Stimulated activated naive CD8-positive, alpha-beta T cell treated with anti-CD3 and anti-CD28 coated beads, Interleukin-15, Interleukin-2, amounts not matched to agents 100 ng/mL and 50 ng/mL, for 24 hours (primary cell): ENCODE data around the gene DCST1.
A peak's percentile ranks its signal among the peaks of the same experiment; 100 is the strongest.

ENCODE experiments used
- H3K27ac Mint-ChIP-seq: one replicate; pipeline ENCODE4 v1.8.0; 2021; ENCODE audit warnings: mild to moderate bottlenecking, mixed read lengths
- H3K27me3 Mint-ChIP-seq: one replicate; pipeline ENCODE4 v1.8.0; 2021; ENCODE audit warnings: mixed read lengths
- H3K36me3 Mint-ChIP-seq: one replicate; pipeline ENCODE4 v1.8.0; 2021; ENCODE audit warnings: low read depth, mixed read lengths
- H3K4me1 Mint-ChIP-seq: one replicate; pipeline ENCODE4 v1.8.0; 2021; ENCODE audit warnings: low read depth, mixed read lengths
- H3K4me3 Mint-ChIP-seq: one replicate; pipeline ENCODE4 v1.8.0; 2021; ENCODE audit warnings: mild to moderate bottlenecking, mixed read lengths
- H3K9me3 Mint-ChIP-seq: one replicate; pipeline ENCODE4 v1.8.0; 2021; ENCODE audit warnings: mixed read lengths

The DCST1 gene

DNA sequence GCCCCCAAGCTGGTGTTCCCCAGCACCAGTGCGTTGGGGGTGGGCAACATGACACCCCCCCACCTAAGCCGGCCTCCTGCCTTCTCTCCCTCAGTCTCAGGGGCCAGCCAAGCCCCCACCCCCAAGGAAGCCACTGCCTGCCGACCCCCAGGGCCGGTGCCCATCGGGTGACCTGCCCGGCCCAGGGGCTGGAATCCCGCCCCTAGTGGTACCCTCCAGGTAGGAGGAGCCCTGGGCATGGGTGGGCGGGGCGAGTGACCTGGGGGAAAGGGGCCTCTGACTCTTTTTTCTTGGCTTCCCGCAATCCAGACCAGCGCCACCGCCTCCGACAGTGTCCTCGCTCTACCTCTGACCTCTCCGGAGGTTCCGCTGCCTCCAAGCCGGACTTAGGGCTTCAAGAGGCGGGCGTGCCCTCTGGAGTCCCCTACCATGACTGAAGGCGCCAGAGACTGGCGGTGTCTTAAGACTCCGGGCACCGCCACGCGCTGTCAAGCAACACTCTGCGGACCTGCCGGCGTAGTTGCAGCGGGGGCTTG, 28.6 kb downstream of the DCST1 start:
- no peaks in the 10 kb centered on the region for H3K9me3 Mint-ChIP-seq
- peaks cover 30% of the 10 kb centered on the region for H3K4me1 Mint-ChIP-seq
- no peak overlapping the region for H3K4me3 Mint-ChIP-seq
- H3K36me3 Mint-ChIP-seq = peaks cover 13% of the 10 kb centered on the region
- no peaks in the 10 kb centered on the region for H3K27me3 Mint-ChIP-seq
- no peak overlapping the region for H3K27ac Mint-ChIP-seq

DNA sequence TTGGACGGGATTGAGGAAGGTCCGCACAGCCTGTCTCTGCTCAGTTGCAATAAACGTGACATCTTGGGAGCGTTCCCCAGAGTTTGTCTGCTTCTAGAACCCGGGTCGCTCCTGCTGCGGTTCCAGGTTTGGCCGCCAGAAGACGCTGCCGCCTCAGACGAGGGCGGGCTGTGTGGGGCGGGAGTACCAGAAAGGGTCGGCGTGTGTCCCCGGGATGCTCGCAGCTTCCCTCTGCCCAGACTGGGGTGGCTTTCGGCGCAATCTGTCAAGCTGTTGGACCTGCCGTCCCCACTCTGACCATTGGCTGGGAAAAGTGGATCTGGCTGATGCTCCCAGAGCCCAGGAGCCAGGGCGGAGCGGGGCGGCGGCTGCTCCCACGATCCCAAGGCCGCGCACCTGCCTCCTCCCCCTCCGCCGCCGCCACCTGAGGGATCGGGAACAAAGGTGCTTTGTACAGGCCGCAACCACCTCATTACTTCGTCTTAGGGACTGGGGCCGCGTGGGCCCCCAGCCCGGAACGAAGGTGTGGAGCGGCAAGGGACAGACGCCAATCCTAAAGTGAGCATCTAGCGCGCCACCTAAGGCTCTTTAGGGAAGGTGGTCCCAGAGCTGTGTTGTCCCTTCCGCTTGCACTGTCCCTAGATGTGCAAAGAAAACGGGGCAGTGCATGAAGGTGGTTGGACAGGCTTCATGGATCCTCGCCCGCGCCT, 29.2 kb downstream of the DCST1 start:
- Mint-ChIP-seq H3K9me3 (no peaks in the 10 kb centered on the region), H3K4me1 (peaks cover 30% of the 10 kb centered on the region), H3K4me3 (peak overlapping the region; percentile 77), H3K27me3 (no peaks in the 10 kb centered on the region), H3K36me3 (peaks cover 13% of the 10 kb centered on the region), H3K27ac (peak overlapping the region; percentile 32)

DNA sequence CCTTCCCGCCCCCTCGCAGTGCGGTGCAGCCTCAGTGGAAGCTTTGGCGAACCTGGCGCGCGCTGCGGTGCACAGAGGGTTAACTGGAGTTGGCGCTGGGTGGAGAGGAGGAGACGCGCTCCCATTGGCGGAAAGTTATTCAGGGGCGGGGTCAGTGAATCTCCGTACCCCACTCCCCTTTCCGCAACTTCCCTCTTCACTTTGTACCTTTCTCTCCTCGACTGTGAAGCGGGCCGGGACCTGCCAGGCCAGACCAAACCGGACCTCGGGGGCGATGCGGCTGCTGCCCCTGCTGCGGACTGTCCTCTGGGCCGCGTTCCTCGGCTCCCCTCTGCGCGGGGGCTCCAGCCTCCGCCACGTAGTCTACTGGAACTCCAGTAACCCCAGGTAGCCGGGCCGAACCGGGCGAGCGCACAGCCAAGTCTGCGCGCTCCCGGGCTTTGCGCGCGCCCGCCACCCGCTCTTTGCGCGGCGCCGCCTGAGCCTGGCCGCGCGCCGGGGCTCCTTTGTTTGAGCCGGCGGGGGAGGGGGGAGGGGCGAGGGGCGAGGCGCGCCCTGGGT, 30.0 kb downstream of the DCST1 start, which contains the start of gene EFNA4:
EFNA4 (plus strand) TSS at position 191 of the 561 bp plus-strand sequence; CDS start at position 275, 84 bp downstream.
- H3K27me3 Mint-ChIP-seq = no peaks in the 10 kb centered on the region
- H3K36me3 Mint-ChIP-seq = peaks cover 7% of the 10 kb centered on the region
- no peaks in the 10 kb centered on the region for H3K9me3 Mint-ChIP-seq
- peak within 1 kb of the TSS; percentile 32 for H3K27ac Mint-ChIP-seq
- peak within 1 kb of the TSS; percentile 79 for H3K4me3 Mint-ChIP-seq
- H3K4me1 Mint-ChIP-seq = peaks cover 30% of the 10 kb centered on the region

DNA sequence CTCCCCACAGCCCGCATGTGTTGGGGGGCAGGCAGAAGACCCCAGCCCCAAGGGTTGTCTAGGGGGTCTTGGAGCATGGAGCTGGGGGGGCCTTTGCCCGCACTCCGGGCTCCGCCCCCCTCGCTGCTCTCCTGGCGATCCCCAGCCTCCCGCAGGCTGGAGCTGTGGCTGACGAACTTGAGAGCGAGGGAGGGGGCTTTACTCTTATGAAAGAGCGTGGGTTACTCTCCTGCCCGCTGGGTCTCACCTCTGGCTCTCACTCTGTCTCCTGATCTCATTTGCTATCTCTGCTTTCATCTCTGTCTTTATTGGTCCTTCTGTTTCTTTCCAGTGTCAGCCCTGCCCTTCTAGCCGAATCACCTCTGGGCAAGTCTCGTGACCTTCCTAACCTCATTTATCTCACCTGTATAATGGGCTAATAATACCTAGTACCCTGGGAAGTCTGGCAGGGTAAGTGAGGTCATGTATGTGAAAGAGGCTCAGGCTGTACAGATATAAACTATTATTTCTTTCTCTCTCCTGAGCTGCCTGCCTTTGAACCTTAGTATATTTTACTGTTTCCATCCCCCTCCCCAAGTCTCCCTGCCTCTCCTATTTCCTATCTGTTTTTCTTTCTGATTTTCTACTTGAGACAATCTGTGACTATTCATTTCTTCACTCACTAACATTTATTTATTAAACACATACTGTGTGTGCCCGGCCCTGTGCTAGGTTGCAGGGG, 30.6 kb downstream of the DCST1 start:
- H3K27ac Mint-ChIP-seq = no peak overlapping the region
- H3K4me3 Mint-ChIP-seq = peak overlapping the region; percentile 79
- peaks cover 30% of the 10 kb centered on the region for H3K4me1 Mint-ChIP-seq
- no peaks in the 10 kb centered on the region for H3K9me3 Mint-ChIP-seq
- peaks cover 5% of the 10 kb centered on the region for H3K36me3 Mint-ChIP-seq
- no peaks in the 10 kb centered on the region for H3K27me3 Mint-ChIP-seq

DNA sequence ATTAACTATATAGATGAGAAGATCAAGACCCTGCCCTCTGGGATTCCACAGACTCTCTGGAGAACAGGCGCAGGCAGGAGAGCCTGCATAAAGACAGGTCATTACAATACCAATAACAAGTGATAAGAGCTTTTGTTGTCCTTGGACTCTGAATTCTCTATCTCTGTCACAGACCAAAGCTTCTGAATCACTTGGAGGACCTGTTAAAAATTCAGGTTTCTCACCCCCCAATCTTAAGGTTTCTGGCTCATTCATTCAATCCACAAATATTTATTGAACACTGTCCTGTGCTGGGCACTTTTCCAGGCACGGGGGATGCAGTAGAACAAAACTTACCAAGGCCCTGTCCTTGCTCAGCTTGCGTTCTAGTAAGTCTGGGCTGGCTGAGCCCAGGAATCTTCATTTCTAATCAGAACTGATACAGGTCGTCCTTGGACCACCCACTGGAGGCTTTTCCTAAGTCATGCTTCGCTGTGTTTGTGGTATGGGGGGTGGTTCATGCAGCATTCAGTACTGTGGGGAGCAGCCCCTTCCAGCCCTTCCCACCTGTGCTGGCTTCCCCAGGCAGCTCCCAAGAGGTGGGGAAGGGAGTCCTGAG, 31.3 kb downstream of the DCST1 start:
- H3K36me3 Mint-ChIP-seq = peaks cover 5% of the 10 kb centered on the region
- H3K27ac Mint-ChIP-seq = no peak overlapping the region
- no peaks in the 10 kb centered on the region for H3K27me3 Mint-ChIP-seq
- H3K9me3 Mint-ChIP-seq = no peaks in the 10 kb centered on the region
- peaks cover 30% of the 10 kb centered on the region for H3K4me1 Mint-ChIP-seq
- H3K4me3 Mint-ChIP-seq = peak overlapping the region; percentile 79

DNA sequence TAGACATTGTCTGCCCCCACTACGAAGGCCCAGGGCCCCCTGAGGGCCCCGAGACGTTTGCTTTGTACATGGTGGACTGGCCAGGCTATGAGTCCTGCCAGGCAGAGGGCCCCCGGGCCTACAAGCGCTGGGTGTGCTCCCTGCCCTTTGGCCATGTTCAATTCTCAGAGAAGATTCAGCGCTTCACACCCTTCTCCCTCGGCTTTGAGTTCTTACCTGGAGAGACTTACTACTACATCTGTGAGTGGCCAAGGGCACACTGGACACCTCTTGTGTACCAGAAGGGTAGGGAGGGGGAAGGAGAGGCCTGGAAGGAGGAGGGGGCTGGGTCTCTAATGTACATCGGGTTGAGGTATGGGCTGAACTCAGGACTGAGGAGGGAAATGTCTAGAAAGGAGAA, 33.2 kb downstream of the DCST1 start:
- H3K4me1 Mint-ChIP-seq = peaks cover 37% of the 10 kb centered on the region

DNA sequence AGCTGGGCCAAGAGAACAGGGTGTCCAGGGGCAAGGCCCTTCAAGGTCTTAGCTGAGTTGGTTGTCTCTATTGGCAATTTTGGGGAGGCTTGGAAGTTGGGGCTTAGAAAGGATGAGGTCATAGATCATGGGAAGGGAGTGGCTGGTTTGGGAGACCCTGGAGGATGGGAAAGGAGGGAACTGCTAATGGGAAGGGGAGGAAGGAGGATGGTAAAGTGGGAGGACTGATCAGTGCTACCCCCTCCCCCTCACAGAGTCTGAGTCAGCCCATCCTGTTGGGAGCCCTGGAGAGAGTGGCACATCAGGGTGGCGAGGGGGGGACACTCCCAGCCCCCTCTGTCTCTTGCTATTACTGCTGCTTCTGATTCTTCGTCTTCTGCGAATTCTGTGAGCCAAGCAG, 35.0 kb downstream of the DCST1 start:
- Mint-ChIP-seq H3K36me3 (no peaks in the 10 kb centered on the region), H3K27ac (no peak overlapping the region), H3K27me3 (no peaks in the 10 kb centered on the region), H3K4me3 (no peak overlapping the region), H3K9me3 (no peaks in the 10 kb centered on the region), H3K4me1 (peaks cover 23% of the 10 kb centered on the region)

More for the DNA sequence above, 33.2 kb downstream of the DCST1 start:
- no peak overlapping the region for H3K4me3 Mint-ChIP-seq
- no peak overlapping the region for H3K27ac Mint-ChIP-seq
- H3K36me3 Mint-ChIP-seq = no peaks in the 10 kb centered on the region
- H3K27me3 Mint-ChIP-seq = no peaks in the 10 kb centered on the region
- no peaks in the 10 kb centered on the region for H3K9me3 Mint-ChIP-seq

DNA sequence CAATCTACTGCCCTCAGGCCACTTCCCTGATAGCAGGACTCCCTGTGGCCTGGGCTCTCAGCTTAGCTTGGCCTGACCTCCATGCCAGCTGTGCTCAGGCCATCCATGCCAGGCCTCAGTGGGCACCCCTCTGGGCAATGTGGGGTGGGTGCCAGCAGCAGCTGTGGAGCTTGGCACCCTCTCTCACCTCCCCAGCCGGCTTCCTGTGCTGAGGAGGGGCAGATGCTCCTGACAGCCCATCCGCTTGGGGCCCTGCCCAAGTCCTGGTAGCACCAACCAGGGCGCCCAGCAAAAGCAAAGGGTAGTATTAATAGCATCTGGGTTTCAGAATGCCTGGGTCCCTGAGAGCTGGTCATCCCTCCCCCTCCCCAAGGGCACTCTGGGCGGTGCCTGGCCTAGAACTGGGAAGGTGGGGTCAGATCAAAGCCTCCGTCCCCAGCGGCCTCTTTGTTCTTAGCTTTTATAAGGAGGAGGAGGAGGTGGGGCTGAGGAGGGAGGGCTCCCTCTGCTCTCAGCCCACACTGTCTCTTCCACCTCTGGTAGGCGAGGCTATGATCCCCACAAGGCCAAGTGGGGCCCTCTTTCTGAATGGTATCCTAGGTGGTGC, 36.0 kb downstream of the DCST1 start:
- H3K4me1 Mint-ChIP-seq = peaks cover 21% of the 10 kb centered on the region
- H3K9me3 Mint-ChIP-seq = no peaks in the 10 kb centered on the region
- no peaks in the 10 kb centered on the region for H3K27me3 Mint-ChIP-seq
- H3K27ac Mint-ChIP-seq = no peak overlapping the region
- no peak overlapping the region for H3K4me3 Mint-ChIP-seq
- no peaks in the 10 kb centered on the region for H3K36me3 Mint-ChIP-seq

DNA sequence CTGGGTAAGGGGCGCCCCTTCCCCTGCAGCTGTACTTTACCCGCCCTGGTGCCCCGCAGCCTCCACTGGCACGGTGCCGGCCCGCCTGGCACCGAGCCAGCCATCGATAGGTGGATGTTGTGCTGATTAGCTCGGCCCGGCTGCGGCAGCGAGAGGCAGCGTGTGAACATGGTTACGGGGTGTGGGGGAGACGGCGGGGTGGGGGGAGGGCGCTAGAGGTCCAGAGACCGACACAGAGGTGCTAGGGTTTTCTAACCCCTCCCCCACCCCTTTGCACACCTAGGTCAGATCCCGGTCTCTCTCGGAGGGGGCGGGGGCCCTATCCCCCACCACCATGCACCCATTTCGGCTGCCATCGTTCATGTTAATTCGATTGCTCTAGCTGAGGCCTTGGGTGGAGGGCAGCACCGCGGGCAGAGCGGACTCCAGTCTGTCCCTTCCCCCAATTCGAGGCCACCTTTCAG, 36.6 kb downstream of the DCST1 start:
- peak overlapping the region; percentile 39 for H3K4me3 Mint-ChIP-seq
- H3K27me3 Mint-ChIP-seq = no peaks in the 10 kb centered on the region

DNA sequence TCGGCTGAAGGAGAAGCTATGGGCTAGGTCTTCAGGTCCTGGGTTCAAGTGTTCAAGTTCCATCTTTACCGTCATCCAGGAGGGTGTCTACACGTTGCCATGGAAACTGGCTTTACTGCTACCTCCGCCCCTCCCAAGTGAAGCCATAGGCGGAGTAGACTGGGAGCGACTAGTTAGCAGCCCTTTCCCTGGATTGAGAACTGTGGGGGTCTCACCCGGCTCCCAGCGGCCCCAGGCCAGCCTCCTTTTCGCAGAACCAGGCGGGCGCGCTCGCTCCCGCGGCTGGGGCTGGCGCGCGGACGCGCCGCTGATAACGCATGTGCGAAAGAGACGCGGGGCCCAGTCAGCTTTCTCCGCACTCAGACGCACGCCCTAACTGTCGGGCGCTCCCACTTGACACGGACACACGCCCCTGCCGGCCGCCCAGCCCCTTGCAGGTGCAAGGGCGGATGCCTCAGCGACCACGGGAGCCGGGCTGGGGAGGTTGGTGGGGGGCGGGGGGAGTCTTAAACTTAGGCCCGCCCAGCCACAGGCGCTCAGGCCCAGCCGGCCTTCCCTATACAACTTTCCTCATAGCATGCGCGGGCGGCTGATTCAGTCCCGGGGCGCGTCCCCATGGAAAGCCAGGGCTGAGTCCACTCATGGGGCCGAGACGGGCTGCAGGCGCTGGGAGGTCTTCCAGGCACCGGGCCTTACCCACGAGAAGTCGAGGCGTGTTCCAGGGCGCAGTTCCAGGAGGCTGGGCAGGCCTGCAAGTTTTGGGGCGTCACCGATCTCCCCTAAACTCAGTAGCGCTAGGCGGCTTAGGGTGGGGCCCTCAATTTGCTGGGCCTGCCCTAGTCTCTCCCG, 37.3 kb downstream of the DCST1 start:
- Mint-ChIP-seq H3K27me3 (no peaks in the 10 kb centered on the region), H3K4me1 (peaks cover 17% of the 10 kb centered on the region), H3K27ac (no peak overlapping the region)

More for the DNA sequence above, 36.6 kb downstream of the DCST1 start:
- peaks cover 17% of the 10 kb centered on the region for H3K4me1 Mint-ChIP-seq
- H3K27ac Mint-ChIP-seq = no peak overlapping the region
- no peaks in the 10 kb centered on the region for H3K36me3 Mint-ChIP-seq
- H3K9me3 Mint-ChIP-seq = no peaks in the 10 kb centered on the region

DNA sequence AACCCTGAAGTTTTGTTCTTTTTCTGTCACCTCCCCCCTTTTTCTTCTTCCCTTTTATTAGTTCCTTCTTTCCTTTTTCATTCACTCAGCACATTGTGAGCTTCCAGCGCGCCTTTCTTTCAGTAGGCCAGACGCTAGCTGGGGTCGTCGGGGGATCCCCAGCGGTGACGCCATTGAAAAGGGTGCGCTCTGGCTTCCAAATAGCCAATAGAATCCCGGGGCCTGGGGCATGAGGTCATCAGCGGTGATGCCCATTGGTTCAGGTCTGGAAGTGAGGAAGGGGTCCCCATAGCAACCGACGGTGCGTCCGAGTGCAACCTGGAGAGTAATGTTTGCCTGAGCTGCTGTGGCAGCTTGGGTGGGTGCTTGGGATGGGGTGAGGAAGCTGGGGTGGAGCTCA, 38.1 kb downstream of the DCST1 start:
- peak overlapping the region; percentile 20 for H3K4me3 Mint-ChIP-seq
- peaks cover 17% of the 10 kb centered on the region for H3K4me1 Mint-ChIP-seq
- H3K36me3 Mint-ChIP-seq = no peaks in the 10 kb centered on the region
- no peaks in the 10 kb centered on the region for H3K27me3 Mint-ChIP-seq
- H3K27ac Mint-ChIP-seq = no peak overlapping the region
- H3K9me3 Mint-ChIP-seq = no peaks in the 10 kb centered on the region

More for the DNA sequence above, 37.3 kb downstream of the DCST1 start:
- Mint-ChIP-seq H3K36me3 (no peaks in the 10 kb centered on the region), H3K9me3 (no peaks in the 10 kb centered on the region), H3K4me3 (peak overlapping the region; percentile 39)

DNA sequence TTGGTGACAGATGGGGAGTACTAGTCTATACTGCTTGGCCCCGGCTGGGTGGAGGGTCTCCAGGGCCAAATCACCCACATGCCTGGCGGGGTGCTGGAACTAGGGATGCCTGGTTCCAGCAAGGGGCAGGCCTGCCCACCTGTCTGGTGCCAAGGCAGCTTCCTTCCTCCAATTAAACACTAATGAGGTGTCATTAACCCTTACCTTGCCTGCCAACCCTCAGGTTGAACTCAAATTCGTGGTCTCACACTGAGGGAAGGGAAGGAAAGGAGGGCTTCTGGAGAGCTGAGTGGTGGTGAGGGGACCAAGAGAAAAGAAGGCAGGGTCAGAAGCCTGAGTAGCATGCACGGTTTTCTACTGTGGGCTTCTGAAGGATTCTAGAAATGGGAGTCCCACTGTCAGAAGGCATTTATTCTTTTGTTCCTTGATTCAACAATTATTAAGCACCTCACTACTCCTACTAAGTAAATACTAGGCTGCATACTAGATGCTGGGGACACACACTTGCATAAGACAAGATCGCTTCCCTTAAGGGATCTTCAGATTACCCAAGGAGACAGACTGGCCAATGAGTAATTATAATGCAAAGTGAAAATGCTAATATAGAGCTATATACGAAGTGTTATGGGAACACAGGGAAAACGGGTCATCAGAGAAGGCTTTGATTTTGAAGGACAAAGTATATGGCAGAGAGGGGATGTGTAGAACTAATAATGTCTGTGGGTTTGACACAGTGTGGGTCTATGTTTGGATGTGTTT, 39.1 kb downstream of the DCST1 start:
- Mint-ChIP-seq H3K27ac (no peak overlapping the region), H3K9me3 (no peaks in the 10 kb centered on the region), H3K4me3 (no peak overlapping the region), H3K4me1 (peaks cover 17% of the 10 kb centered on the region), H3K36me3 (no peaks in the 10 kb centered on the region), H3K27me3 (peaks cover 1% of the 10 kb centered on the region)
